ENCODE measurements around the gene PRR18. TPM values are rescaled to one million over a fixed set of nuclear protein-coding genes. Genes with fewer than 3 reads are reported as not detected.

The PRR18 gene
- total RNA-seq, 1 experiment from 2014 or later, result not detected

- Histone ChIP-seq H3K18ac (ENCODE audit: insufficient read length, low read depth, low read length) (no peak overlapping the region), H3K9me3 (ENCODE audit: control insufficient read depth, low read depth, low read length) (no peaks in the 10 kb centered on the region), H3K4ac (ENCODE audit: low read depth, low read length) (no peak overlapping the region), H2BK15ac (ENCODE audit: low read depth, low read length) (no peak overlapping the region), H3K56ac (ENCODE audit: insufficient read length, low read depth, low read length) (no peak overlapping the region), H2BK20ac (ENCODE audit: low read depth, low read length, poor library complexity, severe bottlenecking) (no peak overlapping the region), H3K27me3 (ENCODE audit: insufficient read depth, low read length) (no peaks in the 10 kb centered on the region), H4K91ac (ENCODE audit: insufficient read length, low read depth, low read length) (no peak overlapping the region), H3K27ac (ENCODE audit: insufficient read length, low read depth, low read length) (no peak overlapping the region), H3K4me2 (ENCODE audit: insufficient read depth, insufficient read length, low read length) (no peak overlapping the region), H3K23me2 (ENCODE audit: insufficient read length, low read depth, low read length, poor library complexity, severe bottlenecking) (no peaks in the 10 kb centered on the region), H2AK5ac (ENCODE audit: insufficient read length, low read length) (no peak overlapping the region), H2BK5ac (ENCODE audit: insufficient read length, low read length) (no peak overlapping the region), H4K20me1 (ENCODE audit: control insufficient read depth, insufficient read depth, insufficient read length) (no peaks in the 10 kb centered on the region), H3K23ac (ENCODE audit: insufficient read length, low read depth, low read length) (no peak overlapping the region), H2AFZ (ENCODE audit: low read length) (no peak overlapping the region), H3K79me1 (ENCODE audit: insufficient read depth, low read depth, low read length, poor library complexity, severe bottlenecking) (no peaks in the 10 kb centered on the region), H3T11ph (ENCODE audit: low read length) (no peak overlapping the region), H3K14ac (ENCODE audit: insufficient read depth, low read length) (no peak overlapping the region), H3K9ac (ENCODE audit: extremely low read depth, insufficient read length, low read length) (no peak overlapping the region), H3K79me2 (ENCODE audit: insufficient read depth, low read length) (no peaks in the 10 kb centered on the region), H4K5ac (ENCODE audit: insufficient read length, low read depth, low read length) (no peak overlapping the region), H3K4me1 (ENCODE audit: insufficient read depth, low read length) (no peaks in the 10 kb centered on the region; the same call in 1 of the 2 replicates), H4K8ac (replicated peaks; ENCODE audit: insufficient read length, low read depth, low read length) (no peak overlapping the region), H2BK12ac (ENCODE audit: insufficient read length, low read depth, low read length) (no peak overlapping the region), H2BK120ac (ENCODE audit: low read depth, low read length, poor library complexity, severe bottlenecking) (no peak overlapping the region)
- peaks cover 0 to 4% (median 0%) of the 10 kb centered on the region in 3 experiments; a peak in 2 of 7 replicates for H3K36me3 Mint-ChIP-seq (ENCODE audit: insufficient read depth in 1 of 3, low read depth in 3 of 3)
- no peak overlapping the region for H3K27ac Mint-ChIP-seq
- WGBS (ENCODE audit: extremely low coverage, insufficient read length, low lambda C conversion rate), result no CpG with 5 or more reads among the region's 4 CpGs
- H3K4me1 Mint-ChIP-seq, result peaks cover 7 to 15% of the 10 kb centered on the region in 2 experiments
- no peak for DNase-seq
- peaks cover 0 to 12% of the 10 kb centered on the region in 2 experiments; a peak in 3 of 5 replicates for H3K9me3 Mint-ChIP-seq
- peaks cover 2% of the 10 kb centered on the region; the same call in 1 of the 2 replicates for H3K27me3 Mint-ChIP-seq (ENCODE audit: low read depth)
- no peak for TF ChIP-seq CTCF (conservative IDR thresholded peaks at IDR 0.05)
- no peak overlapping the region for H3K4me3 Mint-ChIP-seq
Measured at GRCh38 chr6:166354965-166355364, 46.8 kb upstream of the PRR18 start.
